ENCODE data around the gene TMEM168.

TMEM168 gene

DNA sequence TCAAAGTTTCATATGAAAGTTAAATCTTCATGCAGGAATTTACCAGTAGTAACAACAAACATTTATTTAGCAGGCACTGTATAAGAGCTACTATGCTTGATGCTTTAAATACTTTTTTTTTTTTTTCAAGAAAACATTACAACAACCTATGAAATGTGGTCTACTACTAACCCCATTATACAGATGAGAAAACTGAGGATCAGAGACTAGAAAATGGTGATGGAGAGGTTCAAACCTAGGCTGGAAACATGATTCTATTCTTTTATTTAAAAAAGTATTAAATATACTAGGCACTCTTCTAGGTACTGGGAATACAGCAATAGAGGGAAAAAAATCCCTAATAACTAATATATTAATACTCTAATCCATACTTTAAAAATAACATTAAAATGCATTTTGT is 40.6 kb upstream of the TMEM168 start:
- Histone ChIP-seq H3K79me1 (ENCODE audit: low read depth, low read length) (no peaks in the 10 kb centered on the region), H4K91ac (ENCODE audit: low read depth, low read length, poor library complexity) (no peak overlapping the region), H2AFZ (ENCODE audit: low read length) (no peak overlapping the region), H2AK5ac (ENCODE audit: low read depth, low read length) (no peak overlapping the region), H3K4me2 (ENCODE audit: insufficient read depth, low read length, poor library complexity, severe bottlenecking) (no peak overlapping the region), H4K8ac (ENCODE audit: low read depth, low read length) (no peak overlapping the region), H3K9me3 (replicated peaks in 1 of 2; ENCODE audit: control insufficient read depth in 2 of 2, insufficient read depth in 1 of 2, low read depth in 1 of 2, low read length in 2 of 2) (peaks cover 2 to 24% of the 10 kb centered on the region in 2 donors), H2BK5ac (ENCODE audit: low read length) (no peak overlapping the region), H2BK15ac (ENCODE audit: low read length) (no peak overlapping the region), H3K36me3 (replicated peaks in 1 of 2; ENCODE audit: control insufficient read depth in 2 of 2, insufficient read depth in 2 of 2, low read length in 2 of 2) (peaks cover 5 to 35% of the 10 kb centered on the region in 2 donors), H3K27me3 (ENCODE audit: control insufficient read depth in 3 of 3, insufficient read depth in 3 of 3, low read depth in 1 of 3, low read length in 3 of 3) (no peaks in the 10 kb centered on the region), H2BK120ac (ENCODE audit: low read depth, low read length) (no peak overlapping the region), H3K27ac (replicated peaks; ENCODE audit: low read length) (no peak overlapping the region), H3K4me3 (ENCODE audit: low read length in 2 of 2) (no peak overlapping the region), H3K9ac (ENCODE audit: low read depth, low read length, poor library complexity) (no peak overlapping the region), H3K18ac (ENCODE audit: low read length) (no peak overlapping the region), H3K4ac (ENCODE audit: low read length) (no peak overlapping the region), H3K4me1 (ENCODE audit: control insufficient read depth in 2 of 2, insufficient read depth in 1 of 2, low read depth in 1 of 2, low read length in 2 of 2) (no peaks in the 10 kb centered on the region), H2BK12ac (ENCODE audit: low read length) (no peak overlapping the region), H3K14ac (ENCODE audit: low read length) (no peak overlapping the region), H3K23ac (ENCODE audit: low read depth, low read length, poor library complexity) (no peak overlapping the region)
- DNase-seq (ENCODE audit: low spot score): no peak

DNA sequence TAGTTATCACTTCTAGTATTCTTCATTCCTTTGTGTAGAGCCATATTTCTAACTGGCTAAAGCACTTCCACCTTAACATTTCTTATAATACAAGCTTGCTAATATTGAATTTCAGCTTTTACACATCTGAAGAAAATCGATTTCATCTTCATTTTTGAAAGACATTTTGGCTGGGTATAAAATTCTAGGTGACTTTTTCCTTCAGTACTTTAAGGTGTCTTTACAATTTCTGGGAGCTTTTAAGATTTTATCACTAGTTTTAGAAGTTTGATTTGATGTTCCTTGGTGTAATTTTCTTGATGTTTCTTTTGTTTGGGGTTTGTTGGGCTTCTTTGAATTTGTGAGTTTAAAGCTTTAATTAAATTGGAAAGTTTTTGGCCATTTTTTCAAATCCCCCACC is 38.5 kb upstream of the TMEM168 start:
- Histone ChIP-seq H3K9ac (ENCODE audit: low read depth, low read length, poor library complexity) (no peak overlapping the region), H2BK120ac (ENCODE audit: low read depth, low read length) (no peak overlapping the region), H3K14ac (ENCODE audit: low read length) (no peak overlapping the region), H3K27ac (replicated peaks; ENCODE audit: low read length) (no peak overlapping the region), H4K91ac (ENCODE audit: low read depth, low read length, poor library complexity) (no peak overlapping the region), H3K18ac (ENCODE audit: low read length) (no peak overlapping the region), H3K4me2 (ENCODE audit: insufficient read depth, low read length, poor library complexity, severe bottlenecking) (no peak overlapping the region), H3K4me1 (ENCODE audit: control insufficient read depth in 2 of 2, insufficient read depth in 1 of 2, low read depth in 1 of 2, low read length in 2 of 2) (no peaks in the 10 kb centered on the region), H3K79me1 (ENCODE audit: low read depth, low read length) (no peaks in the 10 kb centered on the region), H2BK15ac (ENCODE audit: low read length) (no peak overlapping the region), H2BK5ac (ENCODE audit: low read length) (no peak overlapping the region), H3K4ac (ENCODE audit: low read length) (no peak overlapping the region), H3K27me3 (ENCODE audit: control insufficient read depth in 3 of 3, insufficient read depth in 3 of 3, low read depth in 1 of 3, low read length in 3 of 3) (no peaks in the 10 kb centered on the region), H2AK5ac (ENCODE audit: low read depth, low read length) (no peak overlapping the region), H3K23ac (ENCODE audit: low read depth, low read length, poor library complexity) (no peak overlapping the region), H3K36me3 (replicated peaks in 1 of 2; ENCODE audit: control insufficient read depth in 2 of 2, insufficient read depth in 2 of 2, low read length in 2 of 2) (peaks cover 5 to 35% of the 10 kb centered on the region in 2 donors), H4K8ac (ENCODE audit: low read depth, low read length) (no peak overlapping the region), H2AFZ (ENCODE audit: low read length) (no peak overlapping the region), H3K9me3 (replicated peaks in 1 of 2; ENCODE audit: control insufficient read depth in 2 of 2, insufficient read depth in 1 of 2, low read depth in 1 of 2, low read length in 2 of 2) (peaks cover 2 to 27% of the 10 kb centered on the region in 2 donors), H2BK12ac (ENCODE audit: low read length) (no peak overlapping the region), H3K4me3 (ENCODE audit: low read length in 2 of 2) (no peak overlapping the region)
- no peak for DNase-seq (ENCODE audit: low spot score)
- WGBS, 2 donors (ENCODE audit: extremely low coverage in 2 of 2, insufficient read length in 2 of 2, insufficient replicate concordance in 1 of 2): no CpG with 5 or more reads among the region's 1 CpG

GRCh38 chr7:112821345-112821744 is 31.2 kb upstream of the TMEM168 start:
- Histone ChIP-seq H2AFZ (ENCODE audit: low read length) (no peak overlapping the region), H3K36me3 (replicated peaks in 1 of 2; ENCODE audit: control insufficient read depth in 2 of 2, insufficient read depth in 2 of 2, low read length in 2 of 2) (peaks cover 0 to 15% of the 10 kb centered on the region in 2 donors), H3K18ac (ENCODE audit: low read length) (no peak overlapping the region), H3K4me1 (ENCODE audit: control insufficient read depth in 2 of 2, insufficient read depth in 1 of 2, low read depth in 1 of 2, low read length in 2 of 2) (no peaks in the 10 kb centered on the region), H2BK15ac (ENCODE audit: low read length) (no peak overlapping the region), H3K27ac (replicated peaks; ENCODE audit: low read length) (no peak overlapping the region), H2BK12ac (ENCODE audit: low read length) (no peak overlapping the region), H3K14ac (ENCODE audit: low read length) (no peak overlapping the region), H3K4me2 (ENCODE audit: insufficient read depth, low read length, poor library complexity, severe bottlenecking) (no peak overlapping the region), H2BK5ac (ENCODE audit: low read length) (no peak overlapping the region), H3K9ac (ENCODE audit: low read depth, low read length, poor library complexity) (no peak overlapping the region), H4K8ac (ENCODE audit: low read depth, low read length) (no peak overlapping the region), H3K4me3 (ENCODE audit: low read length in 2 of 2) (no peak overlapping the region), H3K4ac (ENCODE audit: low read length) (no peak overlapping the region), H4K91ac (ENCODE audit: low read depth, low read length, poor library complexity) (no peak overlapping the region), H2BK120ac (ENCODE audit: low read depth, low read length) (no peak overlapping the region), H2AK5ac (ENCODE audit: low read depth, low read length) (no peak overlapping the region), H3K9me3 (replicated peaks in 1 of 2; ENCODE audit: control insufficient read depth in 2 of 2, insufficient read depth in 1 of 2, low read depth in 1 of 2, low read length in 2 of 2) (peaks cover 0 to 9% of the 10 kb centered on the region in 2 donors), H3K79me1 (ENCODE audit: low read depth, low read length) (no peaks in the 10 kb centered on the region), H3K23ac (ENCODE audit: low read depth, low read length, poor library complexity) (no peak overlapping the region), H3K27me3 (ENCODE audit: control insufficient read depth in 3 of 3, insufficient read depth in 3 of 3, low read depth in 1 of 3, low read length in 3 of 3) (no peaks in the 10 kb centered on the region)
- DNase-seq (ENCODE audit: low spot score): no peak

DNA sequence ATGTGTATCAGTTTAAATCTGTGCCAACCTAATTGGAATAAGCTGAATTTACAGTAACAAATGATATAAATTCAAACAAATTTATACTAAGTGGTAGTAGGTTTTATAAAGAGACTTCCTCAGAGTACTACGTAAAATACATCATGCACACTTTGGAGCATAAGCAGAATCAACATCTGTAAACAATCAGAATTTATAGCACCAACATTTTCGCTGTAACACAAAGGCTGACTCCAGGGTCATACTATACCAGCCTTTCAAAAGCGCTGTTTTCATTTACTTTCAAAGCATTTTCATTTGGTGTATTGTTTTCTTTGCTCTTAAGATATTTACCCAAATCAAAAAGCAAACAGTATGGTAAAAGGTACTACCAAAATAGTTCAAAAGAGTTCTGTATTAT is 29.3 kb upstream of the TMEM168 start:
- Histone ChIP-seq H3K23ac (ENCODE audit: low read depth, low read length, poor library complexity) (no peak overlapping the region), H3K27me3 (ENCODE audit: control insufficient read depth in 3 of 3, insufficient read depth in 3 of 3, low read depth in 1 of 3, low read length in 3 of 3) (no peaks in the 10 kb centered on the region), H3K9me3 (replicated peaks in 1 of 2; ENCODE audit: control insufficient read depth in 2 of 2, insufficient read depth in 1 of 2, low read depth in 1 of 2, low read length in 2 of 2) (peaks cover 0 to 6% of the 10 kb centered on the region in 2 donors), H2BK12ac (ENCODE audit: low read length) (no peak overlapping the region), H3K27ac (replicated peaks; ENCODE audit: low read length) (no peak overlapping the region), H3K4me2 (ENCODE audit: insufficient read depth, low read length, poor library complexity, severe bottlenecking) (no peak overlapping the region), H4K8ac (ENCODE audit: low read depth, low read length) (no peak overlapping the region), H3K4me1 (ENCODE audit: control insufficient read depth in 2 of 2, insufficient read depth in 1 of 2, low read depth in 1 of 2, low read length in 2 of 2) (no peaks in the 10 kb centered on the region), H3K4me3 (ENCODE audit: low read length in 2 of 2) (no peak overlapping the region), H4K91ac (ENCODE audit: low read depth, low read length, poor library complexity) (no peak overlapping the region), H2AFZ (ENCODE audit: low read length) (no peak overlapping the region), H2BK5ac (ENCODE audit: low read length) (no peak overlapping the region), H2BK120ac (ENCODE audit: low read depth, low read length) (no peak overlapping the region), H3K4ac (ENCODE audit: low read length) (no peak overlapping the region), H2AK5ac (ENCODE audit: low read depth, low read length) (no peak overlapping the region), H3K14ac (ENCODE audit: low read length) (no peak overlapping the region), H3K18ac (ENCODE audit: low read length) (no peak overlapping the region), H3K36me3 (replicated peaks in 1 of 2; ENCODE audit: control insufficient read depth in 2 of 2, insufficient read depth in 2 of 2, low read length in 2 of 2) (peaks cover 0 to 15% of the 10 kb centered on the region in 2 donors), H3K9ac (ENCODE audit: low read depth, low read length, poor library complexity) (no peak overlapping the region), H3K79me1 (ENCODE audit: low read depth, low read length) (no peaks in the 10 kb centered on the region), H2BK15ac (ENCODE audit: low read length) (no peak overlapping the region)
- WGBS, 2 donors (ENCODE audit: extremely low coverage in 2 of 2, insufficient read length in 2 of 2, insufficient replicate concordance in 1 of 2): no CpG with 5 or more reads among the region's 3 CpGs
- DNase-seq (ENCODE audit: low spot score): no peak
